Measurements from ENCODE around the gene PTRH2.

PTRH2 gene

DNA sequence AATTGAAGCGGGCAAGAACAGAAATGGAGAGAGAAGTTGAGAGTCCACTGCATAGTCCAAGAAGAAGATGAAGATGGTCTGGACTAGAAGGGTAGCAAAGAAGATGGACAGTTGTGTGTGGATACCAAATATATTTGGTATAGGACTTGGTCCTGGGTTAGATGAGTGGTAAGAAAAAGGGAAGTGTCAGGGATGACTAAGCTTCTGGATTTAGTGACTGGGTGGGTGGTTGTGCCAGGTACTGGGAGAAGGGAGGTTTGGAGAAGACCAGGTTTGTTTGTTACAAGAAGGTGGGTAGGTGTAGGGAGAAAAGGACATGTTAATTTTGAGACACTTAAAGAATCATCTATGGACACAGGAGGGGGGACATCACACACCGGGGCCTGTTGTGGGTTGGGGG, 5.6 kb upstream of the PTRH2 start:
- no peak for TF ChIP-seq POLR2AphosphoS5 (IDR thresholded peaks at IDR 0.05; ENCODE audit: low read depth, low read length)
- no peak for TF ChIP-seq FOXP2 (optimal IDR thresholded peaks at IDR 0.05; ENCODE audit: borderline replicate concordance, extremely low read depth, extremely low read length, insufficient read depth)
- no peak for TF ChIP-seq SIN3A (IDR thresholded peaks at IDR 0.05; ENCODE audit: borderline replicate concordance, insufficient read depth, low read length)
- no peak for TF ChIP-seq REST (IDR thresholded peaks at IDR 0.05; ENCODE audit: insufficient read depth in 1 of 2, low read depth in 2 of 2, low read length in 2 of 2)
- no peak for TF ChIP-seq TAF1 (IDR thresholded peaks at IDR 0.05; ENCODE audit: borderline replicate concordance, insufficient read depth, low read length)

DNA sequence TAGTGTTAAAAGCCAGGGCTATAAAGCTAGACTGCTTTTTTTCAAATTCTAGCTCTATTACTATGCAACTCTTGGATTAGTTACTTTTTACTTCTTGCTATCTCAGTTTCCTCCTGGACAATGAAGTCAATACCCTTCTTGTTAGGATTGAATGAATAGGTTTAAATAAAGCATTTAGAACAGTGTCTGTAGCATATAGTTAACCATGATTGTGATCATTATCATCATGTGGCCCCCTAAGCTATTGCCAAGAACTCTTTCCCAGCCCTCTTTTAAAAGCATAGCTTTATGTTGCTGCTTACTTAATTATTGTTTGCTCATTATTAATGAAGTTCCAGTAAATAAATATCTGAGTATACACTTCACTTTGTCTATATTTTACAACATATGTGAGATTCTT, 4.7 kb upstream of the PTRH2 start:
- TF ChIP-seq TAF1 (IDR thresholded peaks at IDR 0.05; ENCODE audit: borderline replicate concordance, insufficient read depth, low read length) (no peak), POLR2AphosphoS5 (IDR thresholded peaks at IDR 0.05; ENCODE audit: low read depth, low read length) (no peak), SIN3A (IDR thresholded peaks at IDR 0.05; ENCODE audit: borderline replicate concordance, insufficient read depth, low read length) (no peak), FOXP2 (optimal IDR thresholded peaks at IDR 0.05; ENCODE audit: borderline replicate concordance, extremely low read depth, extremely low read length, insufficient read depth) (no peak), REST (IDR thresholded peaks at IDR 0.05; ENCODE audit: insufficient read depth in 1 of 2, low read depth in 2 of 2, low read length in 2 of 2) (no peak)

- no peak for TF ChIP-seq POLR2AphosphoS5 (IDR thresholded peaks at IDR 0.05; ENCODE audit: low read depth, low read length)
- TF ChIP-seq SIN3A (IDR thresholded peaks at IDR 0.05; ENCODE audit: borderline replicate concordance, insufficient read depth, low read length): no peak
- no peak for TF ChIP-seq TAF1 (IDR thresholded peaks at IDR 0.05; ENCODE audit: borderline replicate concordance, insufficient read depth, low read length)
- TF ChIP-seq REST (IDR thresholded peaks at IDR 0.05; ENCODE audit: insufficient read depth in 1 of 2, low read depth in 2 of 2, low read length in 2 of 2): no peak
- no peak for TF ChIP-seq FOXP2 (optimal IDR thresholded peaks at IDR 0.05; ENCODE audit: borderline replicate concordance, extremely low read depth, extremely low read length, insufficient read depth)
Observed at GRCh38 chr17:59707971-59708430, 771 bp upstream of the PTRH2 start.

GRCh38 chr17:59702304-59702703, 4.9 kb downstream of the PTRH2 start:
- TF ChIP-seq POLR2AphosphoS5 (IDR thresholded peaks at IDR 0.05; ENCODE audit: low read depth, low read length): no peak
- TF ChIP-seq REST (IDR thresholded peaks at IDR 0.05; ENCODE audit: insufficient read depth in 1 of 2, low read depth in 2 of 2, low read length in 2 of 2): no peak
- no peak for TF ChIP-seq SIN3A (IDR thresholded peaks at IDR 0.05; ENCODE audit: borderline replicate concordance, insufficient read depth, low read length)
- no peak for TF ChIP-seq FOXP2 (optimal IDR thresholded peaks at IDR 0.05; ENCODE audit: borderline replicate concordance, extremely low read depth, extremely low read length, insufficient read depth)
- TF ChIP-seq TAF1 (IDR thresholded peaks at IDR 0.05; ENCODE audit: borderline replicate concordance, insufficient read depth, low read length): no peak

- no peak for TF ChIP-seq FOXP2 (optimal IDR thresholded peaks at IDR 0.05; ENCODE audit: borderline replicate concordance, extremely low read depth, extremely low read length, insufficient read depth)
- TF ChIP-seq POLR2AphosphoS5 (IDR thresholded peaks at IDR 0.05; ENCODE audit: low read depth, low read length): no peak
- no peak for TF ChIP-seq TAF1 (IDR thresholded peaks at IDR 0.05; ENCODE audit: borderline replicate concordance, insufficient read depth, low read length)
- TF ChIP-seq SIN3A (IDR thresholded peaks at IDR 0.05; ENCODE audit: borderline replicate concordance, insufficient read depth, low read length): no peak
- no peak for TF ChIP-seq REST (IDR thresholded peaks at IDR 0.05; ENCODE audit: insufficient read depth in 1 of 2, low read depth in 2 of 2, low read length in 2 of 2)
Observed at GRCh38 chr17:59699786-59700185, 7.4 kb downstream of the PTRH2 start.

All from PFSK-1 (cell line).